Panc1 (cell line): ENCODE results near the gene CCDC191. TPM values are rescaled to one million over a fixed set of nuclear protein-coding genes. Genes with fewer than 3 reads are reported as not detected.

Source experiments
- ATAC-seq: fragments of 200-7000 bp; cut with Tn5 transposase; 2 replicates; pipeline ENCODE4 v1.9.1; 2020; ENCODE audit warnings: mild to moderate bottlenecking, moderate library complexity
- BruUV-seq: library from RNA; stranded (reverse); fragments of 400-500 nt; replicated peaks from 2 replicates; lab custom pipeline; 2021; lab: Mats Ljungman, UMichigan
- CTCF ChIA-PET: fragments of 300-600 bp; sonication (Branson Sonifier 250); formaldehyde crosslinking; loops from one replicate; lab custom pipeline; 2022; ENCODE audit warnings: antibody characterized with exemption; lab: Charles Lee
- POLR2A ChIA-PET: fragments of 300-600 bp; sonication (Branson Sonifier 250); formaldehyde crosslinking; loops from one replicate; lab custom pipeline; 2022; ENCODE audit warnings: antibody characterized with exemption; lab: Charles Lee
- DNase-seq: peaks from one replicate; pipeline ENCODE4 v3.0.0-alpha.2; 2010; ENCODE audit warnings: low read depth, low spot score
- H3K27ac ChIP-seq: 2 replicates; pipeline ENCODE4 v1.5.1; 2011; ENCODE audit warnings: mild to moderate bottlenecking, low read length, inconsistent platforms
- H3K27me3 ChIP-seq: fragments of 200-500 bp; sonication (Bioruptor generic); 2 replicates; pipeline ENCODE4 v1.6.0; 2014; ENCODE audit warnings: low read length, inconsistent platforms; ENCODE audit not compliant: control insufficient read depth, insufficient read depth
- H3K36me3 ChIP-seq: fragments of 200-500 bp; sonication (Bioruptor generic); 2 replicates; pipeline ENCODE4 v1.5.1; 2014; ENCODE audit warnings: inconsistent platforms, mild to moderate bottlenecking, low read length, moderate library complexity; ENCODE audit not compliant: control insufficient read depth, insufficient read depth
- H3K4me1 ChIP-seq: 2 replicates; pipeline ENCODE4 v1.5.1; 2011; ENCODE audit warnings: inconsistent platforms, mild to moderate bottlenecking, low read length, moderate library complexity; ENCODE audit not compliant: control insufficient read depth, insufficient read depth
- H3K4me3 ChIP-seq, 2 experiments: 2 replicates each; pipeline ENCODE4 v1.5.1; 2011 to 2012; ENCODE audit warnings: low read depth in 2 of 2, low read length in 2 of 2, mild to moderate bottlenecking in 2 of 2, inconsistent platforms in 1 of 2, moderate library complexity in 1 of 2
- H3K9me3 ChIP-seq: fragments of 200-500 bp; sonication (Bioruptor generic); 2 replicates; pipeline ENCODE4 v1.5.1; 2014; ENCODE audit warnings: low read depth, mild to moderate bottlenecking, inconsistent platforms, low read length, moderate library complexity; ENCODE audit not compliant: control insufficient read depth, insufficient read depth
- CTCF ChIP-seq: fragments of 450-650 bp; IDR thresholded peaks from 2 replicates; pipeline ENCODE4 v1.5.1; 2017; ENCODE audit warnings: mild to moderate bottlenecking
- POLR2AphosphoS5 ChIP-seq: IDR thresholded peaks from 2 replicates; pipeline ENCODE4 v1.6.1; 2012; ENCODE audit warnings: mild to moderate bottlenecking, low read depth, low read length, moderate library complexity
- REST ChIP-seq, 2 experiments: IDR thresholded peaks; 2 replicates each; pipeline ENCODE4 v1.6.1; 2011 to 2012; ENCODE audit warnings: low read depth in 2 of 2, control low read depth in 1 of 2, low read length in 1 of 2, mild to moderate bottlenecking in 1 of 2, moderate library complexity in 1 of 2; ENCODE audit not compliant: insufficient read depth in 1 of 2
- SIN3A ChIP-seq: IDR thresholded peaks from 2 replicates; pipeline ENCODE4 v1.6.1; 2012; ENCODE audit warnings: low read depth, mild to moderate bottlenecking, low read length, moderate library complexity, borderline replicate concordance; ENCODE audit not compliant: insufficient read depth
- TCF7L2 ChIP-seq: IDR thresholded peaks from 2 replicates; pipeline ENCODE4 v1.6.1; 2011; ENCODE audit warnings: mild to moderate bottlenecking, low read depth, low read length, inconsistent platforms
- in situ Hi-C: cut with HindIII; loops from 2 replicates; pipeline ENCODE4 v1.10.0; 2016; ENCODE audit warnings: low sequenced_read_pairs, low pct_unique_long_range_greater_than_20kb
- intact Hi-C: fragments of 100-400 bp; cut with micrococcal nuclease; formaldehyde crosslinking; loops from one replicate; pipeline ENCODE4 v1.10.0; 2022; ENCODE audit not compliant: unreplicated experiment
- total RNA-seq: library from RNA; stranded (reverse); gene quantifications from one replicate; pipeline ENCODE4 v1.2.1, GENCODE V29; 2021; ENCODE audit not compliant: unreplicated experiment

Gene CCDC191
- total RNA-seq, 1 experiment from 2014 or later: 5.6 TPM

- no TSS peak for BruUV-seq
- Histone ChIP-seq H3K36me3 (peaks cover 39% of the 10 kb centered on the region), H3K4me1 (no peaks in the 10 kb centered on the region), H3K27me3 (no peaks in the 10 kb centered on the region), H3K27ac (no peak overlapping the region), H3K9me3 (no peaks in the 10 kb centered on the region), H3K4me3 (no peak overlapping the region)
- no peak for TF ChIP-seq POLR2AphosphoS5
- no peak for TF ChIP-seq TCF7L2
- no peak for TF ChIP-seq CTCF
- TF ChIP-seq SIN3A: no peak
- no peak for TF ChIP-seq REST (IDR thresholded peaks at IDR 0.05; ENCODE audit: insufficient read depth in 1 of 2, low read depth in 2 of 2, low read length in 1 of 2)
- intact Hi-C loops: no loop called here
- no peak for DNase-seq
- ATAC-seq: no peak
- ChIA-PET CTCF (interaction anchor here (0.7 kb wide), 1 partner anchor 67 kb away, joined by 4 read pairs; no protein-coding TSS in a partner anchor), POLR2A (no interaction called here)
- in situ Hi-C loops: no loop called here
Observed at GRCh38 chr3:114080201-114080600, 23.9 kb upstream of the CCDC191 start.

GRCh38 chr3:114079761-114080160 is 23.4 kb upstream of the CCDC191 start:
- ATAC-seq (no peak), DNase-seq (no peak)
- Histone ChIP-seq H3K4me3 (no peak overlapping the region), H3K27me3 (no peaks in the 10 kb centered on the region), H3K4me1 (no peaks in the 10 kb centered on the region), H3K9me3 (no peaks in the 10 kb centered on the region), H3K36me3 (peaks cover 43% of the 10 kb centered on the region), H3K27ac (no peak overlapping the region)
- BruUV-seq: no TSS peak
- intact Hi-C loops: no loop called here
- POLR2A ChIA-PET: no interaction called here
- in situ Hi-C loops: no loop called here
- CTCF ChIA-PET: interaction anchor here (0.7 kb wide), 1 partner anchor 68 kb away, joined by 4 read pairs; no protein-coding TSS in a partner anchor
- TF ChIP-seq POLR2AphosphoS5 (no peak), CTCF (no peak), REST (IDR thresholded peaks at IDR 0.05; ENCODE audit: insufficient read depth in 1 of 2, low read depth in 2 of 2, low read length in 1 of 2) (no peak), TCF7L2 (no peak), SIN3A (no peak)
